ENCODE measurements around the gene SLC22A12.

SLC22A12 gene

GRCh38 chr11:64613648-64614047, 22.6 kb downstream of the SLC22A12 start:
- Histone ChIP-seq H3K14ac (ENCODE audit: low read length in 2 of 2) (no peak overlapping the region), H3K9me3 (ENCODE audit: control insufficient read depth, low read length) (no peaks in the 10 kb centered on the region), H2BK15ac (ENCODE audit: low read depth, poor library complexity, severe bottlenecking) (no peak overlapping the region), H2BK5ac (ENCODE audit: low read depth, low read length, poor library complexity, severe bottlenecking) (no peak overlapping the region), H3K4me1 (ENCODE audit: control insufficient read depth, insufficient read depth, low read depth, low read length) (no peaks in the 10 kb centered on the region), H3K23ac (ENCODE audit: low read length in 2 of 2) (no peak overlapping the region), H3K4me2 (ENCODE audit: low read length, poor library complexity, severe bottlenecking) (no peak overlapping the region), H3K27ac (ENCODE audit: low read length, poor library complexity, severe bottlenecking) (no peak overlapping the region), H2AFZ (ENCODE audit: low read depth, low read length) (no peak overlapping the region), H4K91ac (ENCODE audit: low read length) (no peak overlapping the region), H4K8ac (ENCODE audit: low read length) (no peak overlapping the region), H3K4ac (ENCODE audit: low read depth in 1 of 2, low read length in 2 of 2) (no peak overlapping the region), H2BK120ac (ENCODE audit: low read depth, low read length) (no peak overlapping the region), H3K18ac (ENCODE audit: low read depth in 1 of 2, low read length in 2 of 2) (no peak overlapping the region), H2BK12ac (ENCODE audit: low read length in 2 of 2) (no peak overlapping the region), H3K79me1 (replicated peaks; ENCODE audit: low read length, poor library complexity, severe bottlenecking) (no peaks in the 10 kb centered on the region), H2AK5ac (ENCODE audit: low read length, severe bottlenecking) (no peak overlapping the region), H3K36me3 (ENCODE audit: control insufficient read depth in 1 of 2, insufficient read depth in 2 of 2, low read depth in 1 of 2, low read length in 2 of 2) (peaks cover 0 to 5% of the 10 kb centered on the region in 2 experiments), H3K27me3 (ENCODE audit: control insufficient read depth in 1 of 2, insufficient read depth in 1 of 2, low read length in 2 of 2) (peaks cover 28 to 39% of the 10 kb centered on the region in 2 experiments), H3K9ac (ENCODE audit: low read length) (no peak overlapping the region), H3K4me3 (ENCODE audit: insufficient read depth in 1 of 2, low read depth in 1 of 2, low read length in 2 of 2) (no peak overlapping the region)
- WGBS, result 84% methylated on average over 6 of the region's 6 CpGs
- no peak for DNase-seq

GRCh38 chr11:64614917-64615316, 23.9 kb downstream of the SLC22A12 start:
- Histone ChIP-seq H4K8ac (ENCODE audit: low read length) (no peak overlapping the region), H3K4ac (ENCODE audit: low read depth in 1 of 2, low read length in 2 of 2) (no peak overlapping the region), H3K4me3 (ENCODE audit: insufficient read depth in 1 of 2, low read depth in 1 of 2, low read length in 2 of 2) (no peak overlapping the region), H4K91ac (ENCODE audit: low read length) (no peak overlapping the region), H3K23ac (ENCODE audit: low read length in 2 of 2) (no peak overlapping the region), H2BK120ac (ENCODE audit: low read depth, low read length) (no peak overlapping the region), H2AK5ac (ENCODE audit: low read length, severe bottlenecking) (no peak overlapping the region), H3K79me1 (replicated peaks; ENCODE audit: low read length, poor library complexity, severe bottlenecking) (no peaks in the 10 kb centered on the region), H2AFZ (ENCODE audit: low read depth, low read length) (no peak overlapping the region), H2BK5ac (ENCODE audit: low read depth, low read length, poor library complexity, severe bottlenecking) (no peak overlapping the region), H3K27me3 (ENCODE audit: control insufficient read depth in 1 of 2, insufficient read depth in 1 of 2, low read length in 2 of 2) (peaks cover 22 to 32% of the 10 kb centered on the region in 2 experiments), H3K36me3 (ENCODE audit: control insufficient read depth in 1 of 2, insufficient read depth in 2 of 2, low read depth in 1 of 2, low read length in 2 of 2) (peaks cover 0 to 5% of the 10 kb centered on the region in 2 experiments), H3K9ac (ENCODE audit: low read length) (no peak overlapping the region), H3K4me2 (ENCODE audit: low read length, poor library complexity, severe bottlenecking) (no peak overlapping the region), H3K18ac (ENCODE audit: low read depth in 1 of 2, low read length in 2 of 2) (no peak overlapping the region), H2BK12ac (ENCODE audit: low read length in 2 of 2) (no peak overlapping the region), H3K27ac (ENCODE audit: low read length, poor library complexity, severe bottlenecking) (no peak overlapping the region), H3K14ac (ENCODE audit: low read length in 2 of 2) (no peak overlapping the region), H3K4me1 (ENCODE audit: control insufficient read depth, insufficient read depth, low read depth, low read length) (no peaks in the 10 kb centered on the region), H3K9me3 (ENCODE audit: control insufficient read depth, low read length) (no peaks in the 10 kb centered on the region), H2BK15ac (ENCODE audit: low read depth, poor library complexity, severe bottlenecking) (no peak overlapping the region)
- 66% methylated on average over 5 of the region's 5 CpGs for WGBS
- no peak for DNase-seq

- H3K9ac ChIP-seq (ENCODE audit: low read length), result no peak overlapping the region
- H2BK12ac ChIP-seq (ENCODE audit: low read length in 2 of 2), result no peak overlapping the region
- no peak overlapping the region for H4K8ac ChIP-seq (ENCODE audit: low read length)
- no peak for DNase-seq
- no peak overlapping the region for H2AFZ ChIP-seq (ENCODE audit: low read depth, low read length)
- no peak overlapping the region for H3K18ac ChIP-seq (ENCODE audit: low read depth in 1 of 2, low read length in 2 of 2)
- H3K27me3 ChIP-seq (ENCODE audit: control insufficient read depth in 1 of 2, insufficient read depth in 1 of 2, low read length in 2 of 2), result peaks cover 14 to 22% of the 10 kb centered on the region in 2 experiments
- H3K14ac ChIP-seq (ENCODE audit: low read length in 2 of 2), result no peak overlapping the region
- no peak overlapping the region for H2BK120ac ChIP-seq (ENCODE audit: low read depth, low read length)
- H3K79me1 ChIP-seq (replicated peaks; ENCODE audit: low read length, poor library complexity, severe bottlenecking), result no peaks in the 10 kb centered on the region
- H2BK5ac ChIP-seq (ENCODE audit: low read depth, low read length, poor library complexity, severe bottlenecking), result no peak overlapping the region
- H3K4me1 ChIP-seq (ENCODE audit: control insufficient read depth, insufficient read depth, low read depth, low read length), result no peaks in the 10 kb centered on the region
- H2AK5ac ChIP-seq (ENCODE audit: low read length, severe bottlenecking), result no peak overlapping the region
- H2BK15ac ChIP-seq (ENCODE audit: low read depth, poor library complexity, severe bottlenecking), result no peak overlapping the region
- H3K23ac ChIP-seq (ENCODE audit: low read length in 2 of 2), result no peak overlapping the region
- H3K4me3 ChIP-seq (ENCODE audit: insufficient read depth in 1 of 2, low read depth in 1 of 2, low read length in 2 of 2), result no peak overlapping the region
- no peaks in the 10 kb centered on the region for H3K9me3 ChIP-seq (ENCODE audit: control insufficient read depth, low read length)
- WGBS, result 75% methylated on average over 3 of the region's 3 CpGs
- H3K27ac ChIP-seq (ENCODE audit: low read length, poor library complexity, severe bottlenecking), result no peak overlapping the region
- H3K4ac ChIP-seq (ENCODE audit: low read depth in 1 of 2, low read length in 2 of 2), result no peak overlapping the region
- no peak overlapping the region for H4K91ac ChIP-seq (ENCODE audit: low read length)
- H3K4me2 ChIP-seq (ENCODE audit: low read length, poor library complexity, severe bottlenecking), result no peak overlapping the region
- peaks cover 0 to 5% of the 10 kb centered on the region in 2 experiments for H3K36me3 ChIP-seq (ENCODE audit: control insufficient read depth in 1 of 2, insufficient read depth in 2 of 2, low read depth in 1 of 2, low read length in 2 of 2)
Measured at GRCh38 chr11:64616817-64617216, 25.8 kb downstream of the SLC22A12 start.

- Histone ChIP-seq H3K4me3 (ENCODE audit: insufficient read depth in 1 of 2, low read depth in 1 of 2, low read length in 2 of 2) (no peak overlapping the region), H2BK5ac (ENCODE audit: low read depth, low read length, poor library complexity, severe bottlenecking) (no peak overlapping the region), H2BK15ac (ENCODE audit: low read depth, poor library complexity, severe bottlenecking) (no peak overlapping the region), H2BK120ac (ENCODE audit: low read depth, low read length) (no peak overlapping the region), H3K36me3 (ENCODE audit: control insufficient read depth in 1 of 2, insufficient read depth in 2 of 2, low read depth in 1 of 2, low read length in 2 of 2) (peaks cover 0 to 5% of the 10 kb centered on the region in 2 experiments), H3K4me2 (ENCODE audit: low read length, poor library complexity, severe bottlenecking) (no peak overlapping the region), H3K27ac (ENCODE audit: low read length, poor library complexity, severe bottlenecking) (no peak overlapping the region), H2BK12ac (ENCODE audit: low read length in 2 of 2) (no peak overlapping the region), H2AK5ac (ENCODE audit: low read length, severe bottlenecking) (no peak overlapping the region), H4K91ac (ENCODE audit: low read length) (no peak overlapping the region), H3K14ac (ENCODE audit: low read length in 2 of 2) (no peak overlapping the region), H3K23ac (ENCODE audit: low read length in 2 of 2) (no peak overlapping the region), H3K79me1 (replicated peaks; ENCODE audit: low read length, poor library complexity, severe bottlenecking) (no peaks in the 10 kb centered on the region), H2AFZ (ENCODE audit: low read depth, low read length) (no peak overlapping the region), H3K27me3 (ENCODE audit: control insufficient read depth in 1 of 2, insufficient read depth in 1 of 2, low read length in 2 of 2) (peaks cover 4 to 18% of the 10 kb centered on the region in 2 experiments), H4K8ac (ENCODE audit: low read length) (no peak overlapping the region), H3K4ac (ENCODE audit: low read depth in 1 of 2, low read length in 2 of 2) (no peak overlapping the region), H3K9me3 (ENCODE audit: control insufficient read depth, low read length) (no peaks in the 10 kb centered on the region), H3K18ac (ENCODE audit: low read depth in 1 of 2, low read length in 2 of 2) (no peak overlapping the region), H3K4me1 (ENCODE audit: control insufficient read depth, insufficient read depth, low read depth, low read length) (peaks cover 2% of the 10 kb centered on the region), H3K9ac (ENCODE audit: low read length) (no peak overlapping the region)
- WGBS, result 90% methylated on average over 4 of the region's 4 CpGs
- DNase-seq, result no peak
Measured at GRCh38 chr11:64619196-64619595, 28.2 kb downstream of the SLC22A12 start.
